C4-2B (cell line): Measurements from ENCODE around the gene PRSS56.

ENCODE experiments used
- ZFX ChIP-seq: fragments of 450-650 bp; IDR thresholded peaks from 2 replicates; pipeline ENCODE4 v1.6.1; 2017
- TF ChIP-seq, protein P1 (sequence below): fragments of 450-650 bp; conservative IDR thresholded peaks from 2 replicates; pipeline ENCODE4 v1.5.1; 2017; ENCODE audit warnings: mild to moderate bottlenecking

GRCh38 chr2:232544674-232545073 lies 24.5 kb downstream of the PRSS56 start:
- TF ChIP-seq, protein P1, sequence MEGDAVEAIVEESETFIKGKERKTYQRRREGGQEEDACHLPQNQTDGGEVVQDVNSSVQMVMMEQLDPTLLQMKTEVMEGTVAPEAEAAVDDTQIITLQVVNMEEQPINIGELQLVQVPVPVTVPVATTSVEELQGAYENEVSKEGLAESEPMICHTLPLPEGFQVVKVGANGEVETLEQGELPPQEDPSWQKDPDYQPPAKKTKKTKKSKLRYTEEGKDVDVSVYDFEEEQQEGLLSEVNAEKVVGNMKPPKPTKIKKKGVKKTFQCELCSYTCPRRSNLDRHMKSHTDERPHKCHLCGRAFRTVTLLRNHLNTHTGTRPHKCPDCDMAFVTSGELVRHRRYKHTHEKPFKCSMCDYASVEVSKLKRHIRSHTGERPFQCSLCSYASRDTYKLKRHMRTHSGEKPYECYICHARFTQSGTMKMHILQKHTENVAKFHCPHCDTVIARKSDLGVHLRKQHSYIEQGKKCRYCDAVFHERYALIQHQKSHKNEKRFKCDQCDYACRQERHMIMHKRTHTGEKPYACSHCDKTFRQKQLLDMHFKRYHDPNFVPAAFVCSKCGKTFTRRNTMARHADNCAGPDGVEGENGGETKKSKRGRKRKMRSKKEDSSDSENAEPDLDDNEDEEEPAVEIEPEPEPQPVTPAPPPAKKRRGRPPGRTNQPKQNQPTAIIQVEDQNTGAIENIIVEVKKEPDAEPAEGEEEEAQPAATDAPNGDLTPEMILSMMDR: no peak
- TF ChIP-seq ZFX: no peak
